CD4-positive, alpha-beta T cell treated with Interleukin-4 for 1 hour (primary cell): Measurements from ENCODE around the gene SKI.
"Not testable (repeated sequence)": the region's sequence is repeated elsewhere in the genome, so short reads cannot be mapped to it uniquely, and the experiment has no call there.

Experiments used
- DNase-seq, 2 donors: peaks; one replicate each; pipeline ENCODE4 v3.0.0-alpha.2; 2020 to 2022

Gene SKI

DNA sequence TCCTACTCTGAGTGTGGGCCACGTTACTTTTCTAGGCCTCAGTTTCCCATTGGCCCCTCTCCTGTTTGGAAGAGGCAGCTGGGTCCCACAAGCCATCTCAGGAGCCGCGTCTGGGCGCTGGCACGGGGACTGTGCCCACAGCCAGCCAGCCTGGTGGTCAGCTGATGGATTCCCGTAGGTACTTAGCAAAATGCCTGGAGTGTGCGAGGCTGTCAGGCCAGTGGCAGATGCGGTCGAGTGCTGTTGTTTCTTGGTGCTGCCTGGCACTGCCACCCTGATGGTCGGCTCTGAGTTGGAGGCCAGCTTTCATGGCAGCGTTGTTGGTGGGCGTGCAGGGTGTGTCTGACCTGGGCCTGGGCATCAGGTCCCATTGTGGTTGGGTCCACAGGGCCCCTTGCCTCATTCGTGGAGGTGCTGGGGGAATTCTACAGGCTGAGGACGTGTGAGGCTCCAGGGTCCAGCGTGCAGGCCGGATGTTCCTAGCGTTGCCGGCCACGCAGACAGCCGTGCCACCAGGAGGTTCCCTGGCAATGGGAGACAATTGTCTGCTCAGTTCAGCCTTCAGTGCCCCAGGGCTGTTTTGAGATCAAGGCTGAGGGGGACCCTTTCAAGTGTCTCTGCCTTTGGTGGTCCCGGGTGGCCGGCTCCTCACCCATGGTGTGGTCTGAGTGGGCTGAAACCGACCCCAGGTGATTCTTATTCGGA lies 20.9 kb downstream of the SKI start:
- DNase-seq, result no peak

DNA sequence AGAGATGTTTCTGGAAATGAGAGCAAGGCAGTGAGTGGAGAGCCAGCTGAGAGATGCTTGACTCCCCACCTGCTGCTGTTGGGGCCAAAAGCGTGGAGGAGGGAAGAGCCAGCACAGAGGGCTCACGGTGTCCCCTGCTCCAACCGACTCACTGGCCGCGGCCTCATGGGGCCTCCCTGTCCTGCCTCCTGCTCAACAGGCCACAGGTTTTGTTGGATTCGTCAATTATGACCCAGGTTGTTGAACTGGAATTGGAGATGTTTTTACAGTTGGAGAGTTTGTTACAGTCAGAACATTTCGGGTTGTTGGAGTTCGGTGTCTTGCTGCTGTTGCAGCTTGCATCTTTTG lies 21.4 kb downstream of the SKI start:
- no peak for DNase-seq

GRCh38 chr1:2250721-2251281 lies 22.7 kb downstream of the SKI start:
- DNase-seq, result no peak

DNA sequence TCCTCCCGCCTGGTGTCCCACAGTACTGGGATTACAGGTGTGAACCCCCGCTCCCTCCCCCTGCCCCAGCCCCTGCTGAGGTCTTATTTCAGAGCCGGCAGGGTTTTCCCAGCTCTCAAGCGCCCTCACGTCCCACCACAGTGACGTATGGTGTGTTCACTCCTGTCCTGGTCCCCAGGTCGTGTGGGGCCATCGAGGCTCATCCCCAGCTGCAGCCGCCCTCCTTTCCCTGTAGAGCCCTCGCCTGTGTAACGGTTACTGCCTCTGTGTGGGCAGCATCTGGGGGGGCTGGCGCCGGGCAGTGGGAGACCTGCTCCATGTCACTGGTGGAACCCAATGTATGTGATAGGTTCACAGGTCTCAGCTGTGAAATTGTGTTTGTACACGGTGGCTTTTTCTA lies 23.2 kb downstream of the SKI start:
- DNase-seq, result no peak

GRCh38 chr1:2251786-2252185 lies 23.7 kb downstream of the SKI start:
- DNase-seq, result no peak

GRCh38 chr1:2252423-2252822 lies 24.3 kb downstream of the SKI start:
- no peak for DNase-seq

DNA sequence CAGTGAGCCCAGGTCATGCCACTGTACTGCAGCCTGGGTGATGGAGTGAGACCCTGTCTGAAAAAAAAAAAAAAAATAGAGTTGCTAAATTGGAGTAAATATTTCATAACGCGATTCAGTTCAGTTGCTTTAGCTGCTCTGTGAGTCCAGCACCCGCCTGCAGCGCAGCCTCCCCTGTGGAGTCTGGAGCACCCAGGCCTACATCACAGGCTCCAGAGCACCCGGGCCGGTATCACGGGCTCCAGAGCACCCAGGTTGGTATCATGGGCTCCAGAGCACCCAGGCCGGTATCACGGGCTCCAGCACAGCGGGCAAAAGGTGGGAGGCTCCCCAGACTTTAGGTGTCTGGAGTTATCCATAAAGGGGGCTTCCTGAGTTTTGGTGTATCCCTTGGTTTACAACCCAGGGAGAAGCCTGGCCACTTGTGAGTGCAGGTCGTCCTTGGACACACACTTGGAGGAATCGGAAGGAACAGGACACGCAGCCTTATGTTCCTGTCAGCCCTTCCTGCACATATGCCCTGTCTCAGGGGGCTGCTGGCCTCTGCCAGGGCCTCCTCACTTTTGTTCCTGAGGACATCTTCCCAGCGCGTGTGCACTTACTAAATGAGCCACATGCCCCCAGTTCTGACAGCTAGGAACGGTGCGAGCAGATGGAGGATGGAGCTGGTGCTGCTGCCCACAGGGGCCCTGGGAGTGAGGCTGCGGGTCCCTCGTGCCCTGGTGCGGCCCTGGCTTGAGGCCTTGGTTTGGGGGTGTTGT lies 25.1 kb downstream of the SKI start:
- no peak for DNase-seq

DNA sequence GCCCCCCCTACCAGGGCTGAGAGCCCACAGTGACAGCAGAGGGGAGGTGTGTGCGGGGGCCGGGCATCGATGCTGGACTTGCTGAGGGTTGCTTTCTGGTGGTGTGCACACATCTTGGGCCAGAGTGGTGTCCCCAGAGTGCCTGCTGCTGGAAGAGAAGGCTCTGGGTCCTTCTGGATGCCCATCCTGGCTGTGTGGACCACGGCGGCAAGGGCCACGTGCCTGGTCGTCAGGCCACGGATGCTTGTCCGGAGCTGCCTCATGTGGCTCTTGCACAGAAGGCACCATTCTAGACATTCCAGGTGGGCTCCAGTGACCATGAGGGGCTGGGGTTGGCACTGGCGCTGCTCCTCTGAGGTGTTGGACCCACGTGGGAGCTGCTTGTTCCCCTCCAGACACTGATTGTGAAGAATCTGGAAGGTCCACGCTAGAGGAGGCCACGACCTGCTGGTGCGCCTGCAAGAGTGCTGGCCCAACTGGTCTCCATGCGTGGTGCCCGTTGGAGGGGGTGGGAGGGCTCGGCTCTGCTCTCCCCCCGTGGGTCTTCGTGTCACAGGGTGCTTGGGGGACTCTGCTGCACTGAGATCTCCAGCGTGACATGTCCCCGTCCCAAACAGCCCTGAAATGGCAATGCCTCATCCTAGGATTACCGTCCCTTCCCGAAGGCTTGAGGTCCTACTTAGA lies 25.8 kb downstream of the SKI start:
- DNase-seq, result no peak

GRCh38 chr1:2255047-2255419 lies 26.9 kb downstream of the SKI start:
- DNase-seq, result no peak

- DNase-seq, result peak; percentile 94 to 95
Measured at GRCh38 chr1:2255420-2256369, 27.6 kb downstream of the SKI start.

GRCh38 chr1:2256435-2257244 lies 28.5 kb downstream of the SKI start:
- no peak for DNase-seq

GRCh38 chr1:2257245-2257627 lies 29.1 kb downstream of the SKI start:
- DNase-seq, result no peak

DNA sequence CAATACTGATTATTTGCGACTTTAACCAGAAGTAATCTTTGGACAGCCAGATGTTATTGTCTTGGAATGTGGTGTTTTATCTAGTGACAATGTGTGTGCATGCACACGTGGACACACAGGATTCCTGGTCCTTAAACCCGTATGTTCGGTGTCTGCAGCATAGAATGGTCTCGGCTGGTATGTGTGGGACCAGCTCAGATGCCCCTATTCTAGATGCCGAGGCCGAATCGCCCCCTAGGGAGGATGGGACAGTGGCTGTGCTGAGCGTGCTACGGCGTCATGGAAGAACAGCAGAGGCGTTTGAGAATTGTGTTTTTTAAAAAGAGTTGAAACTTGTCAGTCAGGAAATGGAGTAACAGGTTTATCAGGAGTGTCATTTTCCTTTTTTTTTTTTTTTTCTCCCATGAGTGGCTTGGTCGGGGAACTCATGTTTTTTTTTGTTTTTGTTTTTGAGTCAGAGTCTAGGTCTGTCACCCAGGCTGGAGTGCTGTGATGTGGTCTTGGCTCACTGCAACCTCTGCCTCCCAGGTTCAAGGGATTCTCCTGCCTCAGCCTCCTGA lies 30.1 kb downstream of the SKI start:
- no peak for DNase-seq

DNA sequence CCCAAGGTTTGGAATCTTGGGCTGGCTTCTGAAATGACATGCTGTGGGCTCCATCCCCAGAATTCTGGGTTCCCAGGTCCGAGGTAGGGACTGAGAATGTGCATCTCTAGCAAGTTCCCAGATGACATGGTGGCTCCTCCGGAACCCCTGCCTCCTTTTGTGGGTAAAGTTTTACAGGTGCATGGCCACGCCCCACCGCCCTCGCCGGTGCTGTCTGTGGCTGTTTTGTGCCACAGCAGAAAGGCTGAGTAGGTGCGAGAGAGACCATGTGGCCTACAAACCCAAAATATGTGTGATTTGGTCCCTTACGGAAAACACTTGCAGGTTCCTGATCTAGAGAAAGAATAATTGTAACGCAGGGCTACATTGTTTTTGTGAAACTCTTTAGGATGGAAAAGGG lies 30.9 kb downstream of the SKI start:
- peak; percentile 76 for DNase-seq

DNA sequence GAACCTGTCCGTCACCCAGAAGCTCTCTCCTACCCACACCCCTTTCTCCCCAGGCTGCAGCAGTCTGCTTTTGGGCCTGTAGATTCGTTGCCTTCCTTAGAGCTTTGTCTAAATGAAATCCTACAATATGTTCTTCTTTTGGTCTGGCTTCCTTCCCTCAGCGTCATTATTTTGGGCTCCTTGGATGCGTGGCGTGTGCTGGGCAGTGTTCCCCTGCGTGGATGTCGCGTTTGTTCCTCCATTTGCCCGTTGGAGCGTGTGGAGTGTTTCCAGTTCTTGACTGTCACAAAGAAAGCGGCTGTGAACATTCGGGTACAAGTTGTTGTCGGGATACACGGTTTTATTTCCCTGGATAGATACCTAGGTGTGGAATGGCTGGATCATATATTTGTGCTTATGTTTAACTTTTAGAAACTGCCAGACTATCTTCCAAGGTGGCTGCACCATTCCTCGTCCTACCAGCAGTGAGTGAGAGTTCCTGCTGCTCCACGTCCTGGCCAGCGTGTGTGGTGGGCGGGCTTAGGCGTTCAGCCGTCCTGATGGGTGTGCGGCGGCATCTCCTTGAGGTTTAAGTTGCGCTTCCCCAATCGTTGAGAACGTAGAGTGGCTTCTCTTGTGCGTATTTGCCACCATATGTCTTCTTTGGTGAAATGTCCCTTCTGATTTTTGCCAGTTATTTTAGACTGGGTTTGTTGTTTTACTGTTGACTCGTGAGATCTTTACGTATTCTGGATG lies 31.7 kb downstream of the SKI start:
- DNase-seq, result no peak

- not testable (repeated sequence) for DNase-seq
Measured at GRCh38 chr1:2260470-2260869, 32.4 kb downstream of the SKI start.

DNA sequence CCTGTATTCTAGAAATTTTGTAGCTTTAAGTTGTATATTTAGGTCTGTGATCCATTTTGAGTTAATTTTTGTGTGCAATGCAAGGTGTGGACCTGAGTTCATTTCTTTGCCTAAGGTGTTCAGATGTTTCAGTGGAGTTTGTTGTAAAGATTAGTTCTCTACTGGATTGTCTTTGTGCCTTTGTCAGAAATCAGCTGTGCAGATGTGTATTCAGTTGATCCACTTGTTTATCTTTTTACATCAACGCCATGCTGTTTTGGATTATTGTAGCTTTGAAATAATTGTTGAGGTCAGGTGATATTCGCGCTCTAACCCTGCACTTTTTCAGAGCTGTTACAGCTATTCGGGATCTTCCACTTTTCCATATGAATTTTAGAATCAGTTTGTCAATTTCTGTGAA lies 32.8 kb downstream of the SKI start:
- DNase-seq, result no peak

DNA sequence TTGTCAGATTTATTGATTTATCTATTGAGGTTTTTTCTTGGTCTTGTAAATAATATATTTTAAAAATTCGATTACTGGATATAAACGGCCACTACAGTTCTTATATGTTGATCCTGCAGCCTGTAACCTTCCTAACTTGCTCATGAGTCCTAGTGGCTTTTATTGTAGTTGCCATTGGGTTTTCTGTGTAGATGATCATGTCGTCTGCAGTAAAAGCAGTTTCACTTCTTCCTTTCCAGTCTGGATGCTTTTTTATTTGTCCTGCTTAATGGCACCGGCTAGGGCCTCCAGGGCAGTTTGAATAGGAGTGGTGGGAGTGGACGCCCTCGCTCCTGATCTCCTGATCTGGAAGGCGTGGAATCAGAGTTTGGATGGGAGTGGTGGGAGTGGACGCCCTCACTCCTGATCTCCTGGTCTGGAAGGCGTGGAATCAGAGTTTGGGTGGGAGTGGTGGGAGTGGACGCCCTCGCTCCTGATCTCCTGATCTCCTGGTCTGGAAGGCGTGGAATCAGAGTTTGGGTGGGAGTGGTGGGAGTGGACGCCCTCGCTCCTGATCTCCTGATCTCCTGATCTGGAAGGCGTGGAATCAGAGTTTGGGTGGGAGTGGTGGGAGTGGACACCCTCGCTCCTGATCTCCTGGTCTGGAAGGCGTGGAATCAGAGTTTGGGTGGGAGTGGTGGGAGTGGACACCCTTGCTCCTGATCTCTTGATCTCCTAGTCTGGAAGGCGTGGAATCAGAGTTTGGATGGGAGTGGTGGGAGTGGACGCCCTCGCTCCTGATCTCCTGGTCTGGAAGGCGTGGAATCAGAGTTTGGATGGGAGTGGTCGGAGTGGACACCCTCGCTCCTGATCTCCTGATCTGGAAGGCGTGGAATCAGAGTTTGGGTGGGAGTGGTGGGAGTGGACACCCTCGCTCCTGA lies 33.6 kb downstream of the SKI start:
- DNase-seq, result not testable (repeated sequence)

GRCh38 chr1:2266301-2266975 lies 38.3 kb downstream of the SKI start:
- DNase-seq, result no peak
